ENCODE data around the gene LYRM9. TPM values are rescaled to one million over a fixed set of nuclear protein-coding genes. Genes with fewer than 3 reads are reported as not detected.

LYRM9 gene
- total RNA-seq, 1 donor from 2014 or later: 9.5 TPM

DNA sequence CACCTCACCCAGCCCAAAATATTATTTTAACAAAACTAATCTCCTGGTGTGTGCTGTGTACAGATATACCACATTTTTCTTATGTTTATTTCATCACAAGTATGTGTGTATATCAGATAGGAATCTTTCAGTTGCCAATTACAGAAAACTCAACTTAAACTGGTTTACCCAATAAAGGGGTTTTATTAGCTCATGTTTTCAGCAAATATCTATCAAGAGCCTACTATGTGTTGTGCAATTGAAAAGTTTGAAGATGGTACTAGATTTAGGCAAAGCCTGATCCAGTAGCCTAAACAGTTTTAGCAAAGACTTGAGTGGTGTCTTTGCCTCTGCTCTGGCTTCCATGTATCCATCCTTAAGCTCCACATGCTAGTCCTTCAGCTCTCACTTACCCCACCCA lies 45.1 kb upstream of the LYRM9 start:
- TF ChIP-seq, protein P1, sequence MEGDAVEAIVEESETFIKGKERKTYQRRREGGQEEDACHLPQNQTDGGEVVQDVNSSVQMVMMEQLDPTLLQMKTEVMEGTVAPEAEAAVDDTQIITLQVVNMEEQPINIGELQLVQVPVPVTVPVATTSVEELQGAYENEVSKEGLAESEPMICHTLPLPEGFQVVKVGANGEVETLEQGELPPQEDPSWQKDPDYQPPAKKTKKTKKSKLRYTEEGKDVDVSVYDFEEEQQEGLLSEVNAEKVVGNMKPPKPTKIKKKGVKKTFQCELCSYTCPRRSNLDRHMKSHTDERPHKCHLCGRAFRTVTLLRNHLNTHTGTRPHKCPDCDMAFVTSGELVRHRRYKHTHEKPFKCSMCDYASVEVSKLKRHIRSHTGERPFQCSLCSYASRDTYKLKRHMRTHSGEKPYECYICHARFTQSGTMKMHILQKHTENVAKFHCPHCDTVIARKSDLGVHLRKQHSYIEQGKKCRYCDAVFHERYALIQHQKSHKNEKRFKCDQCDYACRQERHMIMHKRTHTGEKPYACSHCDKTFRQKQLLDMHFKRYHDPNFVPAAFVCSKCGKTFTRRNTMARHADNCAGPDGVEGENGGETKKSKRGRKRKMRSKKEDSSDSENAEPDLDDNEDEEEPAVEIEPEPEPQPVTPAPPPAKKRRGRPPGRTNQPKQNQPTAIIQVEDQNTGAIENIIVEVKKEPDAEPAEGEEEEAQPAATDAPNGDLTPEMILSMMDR (IDR thresholded peaks at IDR 0.05; ENCODE audit: unreplicated experiment): no peak
- Mint-ChIP-seq H3K4me1 (ENCODE audit: low read depth) (peaks cover 11% of the 10 kb centered on the region), H3K36me3 (ENCODE audit: insufficient read depth) (no peaks in the 10 kb centered on the region), H3K27me3 (peaks cover 41% of the 10 kb centered on the region), H3K9me3 (ENCODE audit: low read depth) (peaks cover 6% of the 10 kb centered on the region), H3K27ac (peak overlapping the region; percentile 18), H3K4me3 (ENCODE audit: low read depth) (no peak overlapping the region)
- DNase-seq (ENCODE audit: low spot score, unreplicated experiment): no peak

DNA sequence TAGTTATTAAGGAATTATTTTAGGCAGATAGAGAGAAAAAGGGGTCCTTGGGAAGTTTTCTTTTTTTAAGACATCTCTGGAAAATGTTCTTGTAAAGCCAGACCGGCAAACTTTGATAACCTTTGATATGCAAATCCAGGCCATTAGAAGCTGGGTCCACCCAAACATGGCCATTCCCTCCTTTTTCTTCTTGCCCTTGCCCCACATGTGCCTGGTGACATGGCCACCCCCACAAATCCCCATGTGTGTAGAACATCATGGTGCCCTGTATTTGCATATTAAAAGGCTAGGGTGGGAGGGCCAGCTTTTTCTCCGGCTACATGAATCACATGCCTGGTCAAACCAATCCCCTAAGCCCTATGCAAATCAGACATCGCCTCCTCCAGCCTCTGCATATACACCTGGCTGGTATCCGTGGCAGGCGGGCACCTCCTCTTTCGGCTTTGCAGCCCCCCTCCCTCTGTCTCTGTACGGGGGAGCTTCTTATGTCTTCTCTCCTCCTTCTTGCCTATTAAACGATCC lies 43.9 kb upstream of the LYRM9 start:
- H3K27me3 Mint-ChIP-seq: peaks cover 41% of the 10 kb centered on the region
- TF ChIP-seq, protein P1 (IDR thresholded peaks at IDR 0.05; ENCODE audit: unreplicated experiment): no peak
- no peaks in the 10 kb centered on the region for H3K36me3 Mint-ChIP-seq (ENCODE audit: insufficient read depth)
- DNase-seq (ENCODE audit: low spot score, unreplicated experiment): no peak
- no peak overlapping the region for H3K27ac Mint-ChIP-seq
- H3K4me1 Mint-ChIP-seq (ENCODE audit: low read depth): peaks cover 11% of the 10 kb centered on the region
- H3K9me3 Mint-ChIP-seq (ENCODE audit: low read depth): peaks cover 6% of the 10 kb centered on the region
- no peak overlapping the region for H3K4me3 Mint-ChIP-seq (ENCODE audit: low read depth)

DNA sequence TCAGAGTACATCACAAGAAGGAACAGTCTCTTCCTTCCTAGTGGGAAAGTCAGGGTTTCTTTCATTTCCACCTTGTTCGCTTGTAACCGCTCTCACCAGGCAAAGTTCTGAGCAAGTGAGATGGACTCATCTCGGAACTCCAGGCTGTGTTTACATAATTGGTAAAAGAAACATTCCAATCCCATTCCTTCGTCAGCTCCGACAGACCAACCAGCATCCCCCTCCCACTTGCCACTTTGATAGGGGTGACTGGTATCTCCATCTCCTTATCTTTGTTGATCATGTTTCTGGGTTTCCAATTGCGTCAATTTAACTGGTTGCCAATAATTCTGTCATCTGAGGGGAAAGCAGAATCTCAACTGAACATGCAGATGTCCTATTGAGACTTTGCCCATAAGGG lies 36.8 kb upstream of the LYRM9 start:
- no peak for DNase-seq (ENCODE audit: low spot score, unreplicated experiment)
- Mint-ChIP-seq H3K4me3 (ENCODE audit: low read depth) (no peak overlapping the region), H3K36me3 (ENCODE audit: insufficient read depth) (no peaks in the 10 kb centered on the region), H3K27ac (no peak overlapping the region), H3K4me1 (ENCODE audit: low read depth) (peaks cover 4% of the 10 kb centered on the region), H3K9me3 (ENCODE audit: low read depth) (peaks cover 3% of the 10 kb centered on the region), H3K27me3 (peaks cover 9% of the 10 kb centered on the region)
- TF ChIP-seq, protein P1 (IDR thresholded peaks at IDR 0.05; ENCODE audit: unreplicated experiment): no peak

DNA sequence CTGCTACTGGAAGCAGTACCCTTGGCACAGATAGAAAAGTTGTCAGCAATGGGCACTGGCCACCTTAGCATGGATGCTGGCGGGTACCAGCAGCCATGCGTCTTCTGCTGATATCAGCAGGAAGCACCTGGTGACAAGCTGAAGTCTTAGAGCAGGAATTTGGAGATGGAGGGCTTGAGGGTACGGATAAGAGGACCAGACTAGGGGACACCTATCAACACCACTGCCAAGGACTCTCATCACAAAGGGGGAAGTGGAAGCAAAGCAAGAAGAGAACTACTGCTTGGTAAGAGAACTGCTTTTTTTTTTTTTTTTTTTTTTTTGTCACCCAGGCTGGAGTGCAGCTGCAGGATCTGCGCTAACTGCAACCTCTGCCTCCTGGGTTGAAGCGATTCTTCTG lies 35.4 kb upstream of the LYRM9 start:
- TF ChIP-seq, protein P1 (IDR thresholded peaks at IDR 0.05; ENCODE audit: unreplicated experiment): no peak
- DNase-seq (ENCODE audit: low spot score, unreplicated experiment): no peak
- no peaks in the 10 kb centered on the region for H3K9me3 Mint-ChIP-seq (ENCODE audit: low read depth)
- peaks cover 3% of the 10 kb centered on the region for H3K27me3 Mint-ChIP-seq
- no peak overlapping the region for H3K4me3 Mint-ChIP-seq (ENCODE audit: low read depth)
- peaks cover 4% of the 10 kb centered on the region for H3K4me1 Mint-ChIP-seq (ENCODE audit: low read depth)
- no peaks in the 10 kb centered on the region for H3K36me3 Mint-ChIP-seq (ENCODE audit: insufficient read depth)
- H3K27ac Mint-ChIP-seq: no peak overlapping the region

DNA sequence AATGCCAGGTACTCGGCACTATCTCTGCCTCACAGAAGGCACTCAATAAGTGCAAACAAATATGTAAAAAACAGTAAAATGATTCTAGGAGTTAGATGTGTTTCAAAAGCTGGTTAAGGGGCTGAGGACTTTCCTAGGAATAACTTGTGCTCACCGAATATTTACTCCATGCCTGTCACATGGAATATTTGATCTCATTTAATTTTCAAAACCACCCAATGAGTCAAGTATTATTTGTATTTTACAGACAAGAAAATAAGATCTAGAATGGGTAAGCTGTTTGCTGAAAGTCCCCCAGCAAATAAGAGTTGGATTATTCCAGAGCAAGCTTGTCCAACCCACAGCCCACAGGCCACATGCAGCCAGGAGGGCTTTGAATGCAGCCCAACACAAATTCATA lies 34.6 kb upstream of the LYRM9 start:
- TF ChIP-seq, protein P1 (IDR thresholded peaks at IDR 0.05; ENCODE audit: unreplicated experiment): no peak
- no peaks in the 10 kb centered on the region for H3K9me3 Mint-ChIP-seq (ENCODE audit: low read depth)

More for the DNA sequence above, 34.6 kb upstream of the LYRM9 start:
- no peak for DNase-seq (ENCODE audit: low spot score, unreplicated experiment)
- H3K27ac Mint-ChIP-seq: no peak overlapping the region
- peaks cover 3% of the 10 kb centered on the region for H3K27me3 Mint-ChIP-seq
- peaks cover 4% of the 10 kb centered on the region for H3K4me1 Mint-ChIP-seq (ENCODE audit: low read depth)
- H3K36me3 Mint-ChIP-seq (ENCODE audit: insufficient read depth): no peaks in the 10 kb centered on the region
- no peak overlapping the region for H3K4me3 Mint-ChIP-seq (ENCODE audit: low read depth)

Data from progenitor cell of endocrine pancreas (in vitro differentiated cells).